ENCODE results near the gene CDH26.

Gene CDH26

GRCh38 chr20:59994697-59995122 lies 36.5 kb downstream of the CDH26 start:
- Histone ChIP-seq H3K4me3 (replicated peaks; ENCODE audit: insufficient read depth, low read length) (no peak overlapping the region), H3K27me3 (ENCODE audit: insufficient read depth, poor library complexity, severe bottlenecking) (no peaks in the 10 kb centered on the region), H3K27ac (replicated peaks) (peak overlapping the region; percentile 27; the same call in 1 of the 2 replicates)
- no peak for DNase-seq (ENCODE audit: low read depth in 1 of 2, low spot score in 1 of 2)
- TF ChIP-seq SPI1 (IDR thresholded peaks at IDR 0.05; ENCODE audit: borderline replicate concordance, low read depth) = no peak
- TF ChIP-seq GABPA (IDR thresholded peaks at IDR 0.05; ENCODE audit: low read depth) = no peak
- TF ChIP-seq, protein P1, sequence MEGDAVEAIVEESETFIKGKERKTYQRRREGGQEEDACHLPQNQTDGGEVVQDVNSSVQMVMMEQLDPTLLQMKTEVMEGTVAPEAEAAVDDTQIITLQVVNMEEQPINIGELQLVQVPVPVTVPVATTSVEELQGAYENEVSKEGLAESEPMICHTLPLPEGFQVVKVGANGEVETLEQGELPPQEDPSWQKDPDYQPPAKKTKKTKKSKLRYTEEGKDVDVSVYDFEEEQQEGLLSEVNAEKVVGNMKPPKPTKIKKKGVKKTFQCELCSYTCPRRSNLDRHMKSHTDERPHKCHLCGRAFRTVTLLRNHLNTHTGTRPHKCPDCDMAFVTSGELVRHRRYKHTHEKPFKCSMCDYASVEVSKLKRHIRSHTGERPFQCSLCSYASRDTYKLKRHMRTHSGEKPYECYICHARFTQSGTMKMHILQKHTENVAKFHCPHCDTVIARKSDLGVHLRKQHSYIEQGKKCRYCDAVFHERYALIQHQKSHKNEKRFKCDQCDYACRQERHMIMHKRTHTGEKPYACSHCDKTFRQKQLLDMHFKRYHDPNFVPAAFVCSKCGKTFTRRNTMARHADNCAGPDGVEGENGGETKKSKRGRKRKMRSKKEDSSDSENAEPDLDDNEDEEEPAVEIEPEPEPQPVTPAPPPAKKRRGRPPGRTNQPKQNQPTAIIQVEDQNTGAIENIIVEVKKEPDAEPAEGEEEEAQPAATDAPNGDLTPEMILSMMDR (IDR thresholded peaks at IDR 0.05; ENCODE audit: insufficient read depth, low read length) = no peak
- no peak for TF ChIP-seq POLR2AphosphoS5 (IDR thresholded peaks at IDR 0.05; ENCODE audit: low read depth)
- TF ChIP-seq, protein P2, sequence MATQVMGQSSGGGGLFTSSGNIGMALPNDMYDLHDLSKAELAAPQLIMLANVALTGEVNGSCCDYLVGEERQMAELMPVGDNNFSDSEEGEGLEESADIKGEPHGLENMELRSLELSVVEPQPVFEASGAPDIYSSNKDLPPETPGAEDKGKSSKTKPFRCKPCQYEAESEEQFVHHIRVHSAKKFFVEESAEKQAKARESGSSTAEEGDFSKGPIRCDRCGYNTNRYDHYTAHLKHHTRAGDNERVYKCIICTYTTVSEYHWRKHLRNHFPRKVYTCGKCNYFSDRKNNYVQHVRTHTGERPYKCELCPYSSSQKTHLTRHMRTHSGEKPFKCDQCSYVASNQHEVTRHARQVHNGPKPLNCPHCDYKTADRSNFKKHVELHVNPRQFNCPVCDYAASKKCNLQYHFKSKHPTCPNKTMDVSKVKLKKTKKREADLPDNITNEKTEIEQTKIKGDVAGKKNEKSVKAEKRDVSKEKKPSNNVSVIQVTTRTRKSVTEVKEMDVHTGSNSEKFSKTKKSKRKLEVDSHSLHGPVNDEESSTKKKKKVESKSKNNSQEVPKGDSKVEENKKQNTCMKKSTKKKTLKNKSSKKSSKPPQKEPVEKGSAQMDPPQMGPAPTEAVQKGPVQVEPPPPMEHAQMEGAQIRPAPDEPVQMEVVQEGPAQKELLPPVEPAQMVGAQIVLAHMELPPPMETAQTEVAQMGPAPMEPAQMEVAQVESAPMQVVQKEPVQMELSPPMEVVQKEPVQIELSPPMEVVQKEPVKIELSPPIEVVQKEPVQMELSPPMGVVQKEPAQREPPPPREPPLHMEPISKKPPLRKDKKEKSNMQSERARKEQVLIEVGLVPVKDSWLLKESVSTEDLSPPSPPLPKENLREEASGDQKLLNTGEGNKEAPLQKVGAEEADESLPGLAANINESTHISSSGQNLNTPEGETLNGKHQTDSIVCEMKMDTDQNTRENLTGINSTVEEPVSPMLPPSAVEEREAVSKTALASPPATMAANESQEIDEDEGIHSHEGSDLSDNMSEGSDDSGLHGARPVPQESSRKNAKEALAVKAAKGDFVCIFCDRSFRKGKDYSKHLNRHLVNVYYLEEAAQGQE (IDR thresholded peaks at IDR 0.05; ENCODE audit: insufficient replicate concordance, low read depth) = no peak

DNA sequence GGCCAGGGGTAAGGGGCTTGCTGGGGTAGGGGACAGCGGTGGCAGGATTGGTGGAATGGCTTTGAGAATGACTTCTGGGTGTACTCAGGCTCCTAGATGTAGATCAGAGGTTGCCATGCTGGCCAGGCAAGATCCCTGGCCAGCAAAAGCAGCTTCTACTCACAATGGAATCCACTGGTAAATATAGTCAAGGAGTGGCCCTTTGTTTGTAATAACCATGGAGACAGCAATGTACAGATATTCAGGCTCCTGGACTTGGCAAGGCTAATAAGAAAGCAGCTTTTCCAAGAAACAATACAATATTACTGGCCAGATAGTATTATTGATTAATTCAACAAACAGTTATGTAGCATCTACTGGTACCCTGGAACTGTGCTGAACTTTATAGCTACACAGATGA lies 37.9 kb downstream of the CDH26 start:
- Histone ChIP-seq H3K4me3 (replicated peaks; ENCODE audit: insufficient read depth, low read length) (no peak overlapping the region), H3K27ac (replicated peaks) (no peak overlapping the region), H3K27me3 (ENCODE audit: insufficient read depth, poor library complexity, severe bottlenecking) (no peaks in the 10 kb centered on the region)
- TF ChIP-seq, protein P2 (IDR thresholded peaks at IDR 0.05; ENCODE audit: insufficient replicate concordance, low read depth) = no peak
- TF ChIP-seq SPI1 (IDR thresholded peaks at IDR 0.05; ENCODE audit: borderline replicate concordance, low read depth) = no peak
- no peak for TF ChIP-seq POLR2AphosphoS5 (IDR thresholded peaks at IDR 0.05; ENCODE audit: low read depth)
- TF ChIP-seq, protein P1 (IDR thresholded peaks at IDR 0.05; ENCODE audit: insufficient read depth, low read length) = no peak
- TF ChIP-seq GABPA (IDR thresholded peaks at IDR 0.05; ENCODE audit: low read depth) = no peak
- no peak for DNase-seq (ENCODE audit: low read depth in 1 of 2, low spot score in 1 of 2)

DNA sequence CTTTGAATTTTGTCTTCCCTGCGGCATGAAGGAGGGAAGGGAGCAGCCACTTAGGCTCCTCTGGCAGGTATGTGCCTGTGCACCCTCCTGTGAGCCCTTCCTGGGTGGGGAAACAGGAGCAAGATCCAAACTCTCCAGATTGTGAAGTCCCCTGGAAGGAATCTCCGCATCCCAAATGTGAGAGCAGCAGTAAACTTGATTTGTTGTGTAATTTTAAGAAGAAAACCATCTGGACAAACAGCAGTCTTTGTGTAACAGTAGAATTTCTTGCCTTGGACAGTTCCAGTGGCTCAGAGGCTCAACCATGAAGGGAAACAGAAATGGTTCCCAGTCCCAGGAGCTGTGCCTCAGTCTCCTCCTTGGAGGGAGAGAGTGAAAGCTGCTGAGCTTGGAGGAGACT lies 39.7 kb downstream of the CDH26 start:
- no peak overlapping the region for H3K4me3 ChIP-seq (replicated peaks; ENCODE audit: insufficient read depth, low read length)
- no peak for DNase-seq (ENCODE audit: low read depth in 1 of 2, low spot score in 1 of 2)

GRCh38 chr20:59999502-59999901 lies 41.3 kb downstream of the CDH26 start:
- H3K4me3 ChIP-seq (replicated peaks; ENCODE audit: insufficient read depth, low read length) = no peak overlapping the region
- no peaks in the 10 kb centered on the region for H3K27me3 ChIP-seq (ENCODE audit: insufficient read depth, poor library complexity, severe bottlenecking)
- TF ChIP-seq, protein P1 (IDR thresholded peaks at IDR 0.05; ENCODE audit: insufficient read depth, low read length) = no peak
- TF ChIP-seq GABPA (IDR thresholded peaks at IDR 0.05; ENCODE audit: low read depth) (no peak), SPI1 (IDR thresholded peaks at IDR 0.05; ENCODE audit: borderline replicate concordance, low read depth) (no peak), POLR2AphosphoS5 (IDR thresholded peaks at IDR 0.05; ENCODE audit: low read depth) (no peak)
- TF ChIP-seq, protein P2 (IDR thresholded peaks at IDR 0.05; ENCODE audit: insufficient replicate concordance, low read depth) = no peak
- H3K27ac ChIP-seq (replicated peaks) = no peak overlapping the region
- no peak for DNase-seq (ENCODE audit: low read depth in 1 of 2, low spot score in 1 of 2)

More for the DNA sequence above, 39.7 kb downstream of the CDH26 start:
- TF ChIP-seq, protein P1 (IDR thresholded peaks at IDR 0.05; ENCODE audit: insufficient read depth, low read length) = no peak
- H3K27ac ChIP-seq (replicated peaks) = no peak overlapping the region
- H3K27me3 ChIP-seq (ENCODE audit: insufficient read depth, poor library complexity, severe bottlenecking) = no peaks in the 10 kb centered on the region
